ENCODE data around the gene ATP9A.

DNA sequence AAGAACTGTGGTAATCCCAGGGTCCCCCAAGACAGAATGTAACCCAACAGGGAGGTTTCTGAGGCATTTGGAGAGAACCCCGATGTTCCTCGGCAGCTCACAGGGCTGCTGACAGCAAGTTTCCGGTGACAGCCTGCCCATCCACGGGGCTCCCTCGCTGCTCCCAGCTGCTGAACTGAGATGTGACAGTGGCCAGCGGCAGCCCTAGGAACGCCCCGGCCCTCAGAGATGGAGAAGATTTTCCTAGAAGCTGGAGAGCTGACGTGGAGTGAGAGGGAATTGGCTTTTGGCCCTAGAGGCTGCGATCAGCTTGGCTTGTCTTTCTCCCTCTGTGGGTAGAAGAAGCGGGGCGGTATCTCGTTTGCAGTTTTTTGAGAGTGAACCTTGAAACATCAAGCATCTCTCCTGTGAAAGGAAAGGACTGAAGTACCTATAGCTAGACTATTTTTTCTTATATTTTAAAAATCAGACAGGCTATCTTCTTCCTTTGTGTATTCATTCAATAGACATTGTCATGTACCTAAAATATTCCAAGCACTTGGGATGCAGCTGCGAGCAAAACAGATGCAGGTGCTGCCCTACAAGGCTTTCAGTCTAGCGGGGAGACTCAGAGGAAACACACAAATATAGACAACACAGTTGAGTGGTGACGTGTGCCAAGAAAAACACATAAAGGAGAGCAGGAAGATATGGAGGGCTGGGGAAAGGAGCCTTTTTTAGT is 197.3 kb downstream of the ATP9A start:
- TF ChIP-seq POLR2A (IDR thresholded peaks at IDR 0.05), result no peak
- TF ChIP-seq, protein P1, sequence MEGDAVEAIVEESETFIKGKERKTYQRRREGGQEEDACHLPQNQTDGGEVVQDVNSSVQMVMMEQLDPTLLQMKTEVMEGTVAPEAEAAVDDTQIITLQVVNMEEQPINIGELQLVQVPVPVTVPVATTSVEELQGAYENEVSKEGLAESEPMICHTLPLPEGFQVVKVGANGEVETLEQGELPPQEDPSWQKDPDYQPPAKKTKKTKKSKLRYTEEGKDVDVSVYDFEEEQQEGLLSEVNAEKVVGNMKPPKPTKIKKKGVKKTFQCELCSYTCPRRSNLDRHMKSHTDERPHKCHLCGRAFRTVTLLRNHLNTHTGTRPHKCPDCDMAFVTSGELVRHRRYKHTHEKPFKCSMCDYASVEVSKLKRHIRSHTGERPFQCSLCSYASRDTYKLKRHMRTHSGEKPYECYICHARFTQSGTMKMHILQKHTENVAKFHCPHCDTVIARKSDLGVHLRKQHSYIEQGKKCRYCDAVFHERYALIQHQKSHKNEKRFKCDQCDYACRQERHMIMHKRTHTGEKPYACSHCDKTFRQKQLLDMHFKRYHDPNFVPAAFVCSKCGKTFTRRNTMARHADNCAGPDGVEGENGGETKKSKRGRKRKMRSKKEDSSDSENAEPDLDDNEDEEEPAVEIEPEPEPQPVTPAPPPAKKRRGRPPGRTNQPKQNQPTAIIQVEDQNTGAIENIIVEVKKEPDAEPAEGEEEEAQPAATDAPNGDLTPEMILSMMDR (IDR thresholded peaks at IDR 0.05), result no peak

Measured in body of pancreas (tissue), 4 donors.